ENCODE data around the gene ANKLE2. TPM values are rescaled to one million over a fixed set of nuclear protein-coding genes. Genes with fewer than 3 reads are reported as not detected.

Gene ANKLE2
- total and polyA plus RNA-seq, 2 of the 8 experiments (the other 6 are each of a cell fraction or from before 2014, with no cell fraction given) = 41.0 to 64.9 TPM

- H3K23ac ChIP-seq (ENCODE audit: insufficient read length) = no peak overlapping the region
- no peak overlapping the region for H4K91ac ChIP-seq (replicated peaks; ENCODE audit: insufficient read length, low read length)
- H3K4ac ChIP-seq (replicated peaks; ENCODE audit: insufficient read length, low read depth, low read length) = no peak overlapping the region
- 90% methylated on average over 2 of the region's 2 CpGs; no CpG with 5 or more reads in 1 of the 2 experiments for WGBS, 2 experiments (ENCODE audit: extremely low coverage in 1 of 2, insufficient coverage in 1 of 2, insufficient read length in 1 of 2, insufficient replicate concordance in 2 of 2, low coverage in 1 of 2, low lambda C conversion rate in 2 of 2, missing lambda C conversion rate in 1 of 2)
- no peak overlapping the region for H2BK120ac ChIP-seq (replicated peaks; ENCODE audit: low read depth, low read length)
- H3K27ac ChIP-seq (ENCODE audit: low read depth, low read length) = no peak overlapping the region
- H3K4me3 ChIP-seq (ENCODE audit: extremely low read depth in 1 of 4, insufficient read depth in 2 of 4, low read depth in 3 of 4, low read length in 4 of 4) = no peak overlapping the region
- H3K9me3 ChIP-seq (ENCODE audit: insufficient read depth in 2 of 2, low read depth in 1 of 2, low read length in 1 of 2) = no peaks in the 10 kb centered on the region; a peak in 1 of 4 replicates
- H4K20me1 ChIP-seq (replicated peaks in 1 of 2; ENCODE audit: control insufficient read depth in 1 of 2, insufficient read depth in 2 of 2, low read length in 2 of 2) = peaks cover 7 to 18% of the 10 kb centered on the region in 2 experiments
- H3K4me1 ChIP-seq (replicated peaks in 1 of 4; ENCODE audit: control insufficient read depth in 3 of 4, insufficient read depth in 4 of 4, low read length in 3 of 4) = no peaks in the 10 kb centered on the region; a peak in 1 of 7 replicates
- FAIRE-seq (no peak), DNase-seq (ENCODE audit: low read depth in 1 of 2, low spot score in 2 of 2) (no peak)
- ChIA-PET POLR2A (ENCODE audit: partially characterized antibody) (interaction anchor here (1.3 to 2.5 kb wide), 4 partner anchors 9 to 18 kb away, joined by 4 to 6 read pairs (median 4); no protein-coding TSS in a partner anchor), CTCF (ENCODE audit: partially characterized antibody) (interaction anchor here (0.6 kb wide), 1 partner anchor 19 kb away, joined by 3 read pairs; no protein-coding TSS in a partner anchor)
- no peak overlapping the region for H3K18ac ChIP-seq (ENCODE audit: extremely low read depth, low read length)
- H2BK20ac ChIP-seq (ENCODE audit: low read length) = no peak overlapping the region
- H2AFZ ChIP-seq (ENCODE audit: low read length) = no peak overlapping the region
- no peak overlapping the region for H3K14ac ChIP-seq (ENCODE audit: insufficient read length)
- peaks cover 6 to 26% (median 17%) of the 10 kb centered on the region in 4 experiments; a peak in 7 of 8 replicates for H3K36me3 ChIP-seq (ENCODE audit: control insufficient read depth in 2 of 4, insufficient read depth in 4 of 4, low read length in 3 of 4)
- peaks cover 7 to 33% of the 10 kb centered on the region in 2 experiments for H3K79me2 ChIP-seq (ENCODE audit: control insufficient read depth in 1 of 2, insufficient read depth in 2 of 2, low read length in 2 of 2)
- H3K27me3 ChIP-seq (replicated peaks in 1 of 4; ENCODE audit: control insufficient read depth in 3 of 4, extremely low read depth in 1 of 4, insufficient read depth in 3 of 4, low read length in 3 of 4) = no peaks in the 10 kb centered on the region
- no peak overlapping the region for H4K8ac ChIP-seq (ENCODE audit: extremely low read depth, insufficient read depth, low read length)
- H2AK5ac ChIP-seq (ENCODE audit: low read depth, low read length) = no peak overlapping the region
- H3K4me2 ChIP-seq (ENCODE audit: insufficient read depth in 1 of 2, low read depth in 2 of 2, low read length in 2 of 2) = no peak overlapping the region
- no peak overlapping the region for H3K9ac ChIP-seq (replicated peaks in 1 of 4; ENCODE audit: extremely low read depth in 1 of 4, low read depth in 3 of 4, low read length in 3 of 4)
- no peak overlapping the region for H4K5ac ChIP-seq (ENCODE audit: insufficient read length, low read depth, low read length)
- peaks cover 6% of the 10 kb centered on the region; the same call in 1 of the 2 replicates for H3K23me2 ChIP-seq (ENCODE audit: low read depth, low read length)
- H2BK12ac ChIP-seq (ENCODE audit: low read depth, low read length) = no peak overlapping the region
- no peak overlapping the region for H3K56ac ChIP-seq (replicated peaks; ENCODE audit: insufficient read length, low read depth, low read length)
- H2BK5ac ChIP-seq (ENCODE audit: low read depth, low read length) = no peak overlapping the region
- H3K79me1 ChIP-seq (ENCODE audit: low read depth, low read length) = peaks cover 9% of the 10 kb centered on the region
- no peak overlapping the region for H2BK15ac ChIP-seq (ENCODE audit: low read length)
- TF ChIP-seq CBX5 (IDR thresholded peaks at IDR 0.05; ENCODE audit: low read depth, low read length) (no peak), NANOG (IDR thresholded peaks at IDR 0.05; ENCODE audit: insufficient read depth, low read depth, low read length, poor library complexity, severe bottlenecking) (no peak), JUND (IDR thresholded peaks at IDR 0.05; ENCODE audit: low read length) (no peak), HDAC2 (IDR thresholded peaks at IDR 0.05; ENCODE audit: borderline replicate concordance in 1 of 2, low read depth in 2 of 2, low read length in 2 of 2) (no peak), CBX8 (IDR thresholded peaks at IDR 0.05; ENCODE audit: borderline replicate concordance, low read depth, low read length) (no peak), PHF8 (conservative IDR thresholded peaks at IDR 0.05; ENCODE audit: low read depth, low read length) (no peak), RBBP5 (IDR thresholded peaks at IDR 0.05; ENCODE audit: borderline replicate concordance, low read depth, low read length) (no peak), SP1 (IDR thresholded peaks at IDR 0.05; ENCODE audit: low read depth, low read length) (no peak), SIX5 (IDR thresholded peaks at IDR 0.05; ENCODE audit: low read depth, low read length) (no peak), RNF2 (IDR thresholded peaks at IDR 0.05; ENCODE audit: borderline replicate concordance, low read depth, low read length, missing control alignments, poor library complexity, severe bottlenecking) (no peak), SAP30 (IDR thresholded peaks at IDR 0.05; ENCODE audit: insufficient read depth, insufficient replicate concordance, low read length) (no peak)
- TF ChIP-seq, protein P1, sequence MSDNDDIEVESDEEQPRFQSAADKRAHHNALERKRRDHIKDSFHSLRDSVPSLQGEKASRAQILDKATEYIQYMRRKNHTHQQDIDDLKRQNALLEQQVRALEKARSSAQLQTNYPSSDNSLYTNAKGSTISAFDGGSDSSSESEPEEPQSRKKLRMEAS (IDR thresholded peaks at IDR 0.05) = no peak
Measured at GRCh38 chr12:132713123-132713522, 48.5 kb downstream of the ANKLE2 start.

All from H1 (cell line).